PFSK-1 (cell line): Measurements from ENCODE around the gene EPHA4.

ENCODE experiments used
- FOXP2 ChIP-seq: optimal IDR thresholded peaks from 2 replicates; pipeline ENCODE3; 2011; ENCODE audit warnings: borderline replicate concordance, control low read depth, inconsistent platforms; ENCODE audit not compliant: insufficient read depth; ENCODE audit errors: extremely low read length, extremely low read depth
- POLR2AphosphoS5 ChIP-seq: IDR thresholded peaks from 2 replicates; pipeline ENCODE4 v1.6.1; 2012; ENCODE audit warnings: low read depth, mild to moderate bottlenecking, control low read depth, low read length, moderate library complexity
- SIN3A ChIP-seq: IDR thresholded peaks from 2 replicates; pipeline ENCODE4 v1.6.1; 2012; ENCODE audit warnings: mild to moderate bottlenecking, low read length, moderate library complexity, borderline replicate concordance; ENCODE audit not compliant: insufficient read depth
- TAF1 ChIP-seq: IDR thresholded peaks from 2 replicates; pipeline ENCODE4 v1.6.1; 2012; ENCODE audit warnings: low read length, control low read depth, borderline replicate concordance; ENCODE audit not compliant: insufficient read depth
- TF ChIP-seq, protein P1 (sequence below), 2 experiments: IDR thresholded peaks; 2 replicates each; pipeline versions ENCODE4 v1.6.1 to v1.8.0; 2011 to 2012; ENCODE audit warnings: low read depth in 2 of 2, low read length in 2 of 2, control low read depth in 1 of 2, inconsistent platforms in 1 of 2, mild to moderate bottlenecking in 1 of 2, moderate library complexity in 1 of 2; ENCODE audit not compliant: insufficient read depth in 1 of 2

Gene EPHA4

DNA sequence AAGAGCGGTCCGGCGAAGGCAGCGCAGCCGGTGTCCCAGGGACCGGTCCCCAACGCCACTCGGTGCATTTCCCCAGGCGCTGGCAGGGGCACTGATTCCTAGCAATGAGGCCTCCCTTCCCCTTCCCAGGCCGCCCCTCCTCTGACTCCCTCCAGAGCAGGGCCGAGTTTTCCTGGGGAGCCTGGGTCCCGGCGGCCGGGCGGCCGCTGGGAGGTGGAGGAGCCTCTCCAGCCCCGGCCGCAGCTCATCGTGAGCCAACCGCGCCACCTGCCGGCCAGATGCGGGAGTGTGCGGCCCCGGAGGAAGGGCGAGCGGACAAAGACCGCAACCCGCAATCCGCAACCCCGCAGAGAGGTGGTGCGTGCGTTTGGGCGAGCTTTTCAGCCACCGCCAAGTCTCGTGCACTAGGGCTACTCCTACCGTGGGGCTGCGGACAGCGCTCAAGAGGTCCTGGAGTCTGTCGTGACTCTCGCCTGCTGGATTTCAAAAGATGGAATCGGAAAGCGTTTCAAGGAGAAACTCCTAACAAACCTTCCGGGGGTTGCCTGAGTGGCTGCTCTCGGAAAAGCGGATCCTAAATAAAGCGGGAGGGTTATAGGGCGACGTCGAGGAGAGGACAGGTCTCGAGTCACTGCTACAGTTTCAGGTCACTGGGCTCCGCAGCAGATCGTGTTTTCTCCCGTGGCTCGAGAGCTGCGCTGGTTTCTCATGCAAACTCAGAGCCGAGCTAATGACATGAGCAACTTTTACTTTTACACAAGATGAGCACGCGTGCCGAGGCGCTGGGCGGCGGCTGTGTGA lies 1.5 kb upstream of the EPHA4 start:
- no peak for TF ChIP-seq POLR2AphosphoS5
- TF ChIP-seq, protein P1, sequence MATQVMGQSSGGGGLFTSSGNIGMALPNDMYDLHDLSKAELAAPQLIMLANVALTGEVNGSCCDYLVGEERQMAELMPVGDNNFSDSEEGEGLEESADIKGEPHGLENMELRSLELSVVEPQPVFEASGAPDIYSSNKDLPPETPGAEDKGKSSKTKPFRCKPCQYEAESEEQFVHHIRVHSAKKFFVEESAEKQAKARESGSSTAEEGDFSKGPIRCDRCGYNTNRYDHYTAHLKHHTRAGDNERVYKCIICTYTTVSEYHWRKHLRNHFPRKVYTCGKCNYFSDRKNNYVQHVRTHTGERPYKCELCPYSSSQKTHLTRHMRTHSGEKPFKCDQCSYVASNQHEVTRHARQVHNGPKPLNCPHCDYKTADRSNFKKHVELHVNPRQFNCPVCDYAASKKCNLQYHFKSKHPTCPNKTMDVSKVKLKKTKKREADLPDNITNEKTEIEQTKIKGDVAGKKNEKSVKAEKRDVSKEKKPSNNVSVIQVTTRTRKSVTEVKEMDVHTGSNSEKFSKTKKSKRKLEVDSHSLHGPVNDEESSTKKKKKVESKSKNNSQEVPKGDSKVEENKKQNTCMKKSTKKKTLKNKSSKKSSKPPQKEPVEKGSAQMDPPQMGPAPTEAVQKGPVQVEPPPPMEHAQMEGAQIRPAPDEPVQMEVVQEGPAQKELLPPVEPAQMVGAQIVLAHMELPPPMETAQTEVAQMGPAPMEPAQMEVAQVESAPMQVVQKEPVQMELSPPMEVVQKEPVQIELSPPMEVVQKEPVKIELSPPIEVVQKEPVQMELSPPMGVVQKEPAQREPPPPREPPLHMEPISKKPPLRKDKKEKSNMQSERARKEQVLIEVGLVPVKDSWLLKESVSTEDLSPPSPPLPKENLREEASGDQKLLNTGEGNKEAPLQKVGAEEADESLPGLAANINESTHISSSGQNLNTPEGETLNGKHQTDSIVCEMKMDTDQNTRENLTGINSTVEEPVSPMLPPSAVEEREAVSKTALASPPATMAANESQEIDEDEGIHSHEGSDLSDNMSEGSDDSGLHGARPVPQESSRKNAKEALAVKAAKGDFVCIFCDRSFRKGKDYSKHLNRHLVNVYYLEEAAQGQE (IDR thresholded peaks at IDR 0.05; ENCODE audit: insufficient read depth in 1 of 2, low read depth in 2 of 2, low read length in 2 of 2): no peak
- TF ChIP-seq FOXP2: peak; percentile 71
- TF ChIP-seq SIN3A: no peak
- no peak for TF ChIP-seq TAF1

DNA sequence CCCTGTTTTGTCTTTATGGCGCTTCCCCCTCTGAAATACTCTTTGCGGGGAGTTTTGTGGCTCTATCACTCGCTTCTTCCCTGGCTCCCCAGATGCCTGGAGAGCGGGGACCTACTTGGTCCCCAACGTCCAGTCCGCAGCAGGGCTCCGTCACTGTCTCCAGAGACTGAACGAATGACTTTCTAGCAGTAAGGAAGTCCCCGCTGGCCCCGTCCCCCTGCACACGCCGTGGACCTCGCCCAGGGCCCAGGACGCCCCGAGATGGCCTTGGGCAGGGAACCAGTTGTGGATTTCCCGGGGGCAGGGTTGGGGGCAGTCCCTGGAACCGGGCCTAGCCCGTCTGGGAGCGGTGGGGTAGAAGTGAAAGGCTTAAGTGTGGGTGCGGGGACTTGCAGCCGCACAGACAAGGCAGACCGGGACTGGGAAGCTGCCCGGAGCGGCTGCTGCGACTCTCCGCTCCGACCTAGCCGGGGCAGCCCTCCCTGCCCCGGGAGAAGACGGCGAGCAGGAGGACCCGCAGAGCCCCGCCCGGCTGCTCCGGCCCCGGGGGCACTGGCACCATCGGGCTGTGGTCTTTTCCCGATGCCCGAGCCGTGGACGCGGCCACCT lies 821 bp upstream of the EPHA4 start:
- TF ChIP-seq, protein P1 (IDR thresholded peaks at IDR 0.05; ENCODE audit: insufficient read depth in 1 of 2, low read depth in 2 of 2, low read length in 2 of 2): no peak
- no peak for TF ChIP-seq FOXP2

DNA sequence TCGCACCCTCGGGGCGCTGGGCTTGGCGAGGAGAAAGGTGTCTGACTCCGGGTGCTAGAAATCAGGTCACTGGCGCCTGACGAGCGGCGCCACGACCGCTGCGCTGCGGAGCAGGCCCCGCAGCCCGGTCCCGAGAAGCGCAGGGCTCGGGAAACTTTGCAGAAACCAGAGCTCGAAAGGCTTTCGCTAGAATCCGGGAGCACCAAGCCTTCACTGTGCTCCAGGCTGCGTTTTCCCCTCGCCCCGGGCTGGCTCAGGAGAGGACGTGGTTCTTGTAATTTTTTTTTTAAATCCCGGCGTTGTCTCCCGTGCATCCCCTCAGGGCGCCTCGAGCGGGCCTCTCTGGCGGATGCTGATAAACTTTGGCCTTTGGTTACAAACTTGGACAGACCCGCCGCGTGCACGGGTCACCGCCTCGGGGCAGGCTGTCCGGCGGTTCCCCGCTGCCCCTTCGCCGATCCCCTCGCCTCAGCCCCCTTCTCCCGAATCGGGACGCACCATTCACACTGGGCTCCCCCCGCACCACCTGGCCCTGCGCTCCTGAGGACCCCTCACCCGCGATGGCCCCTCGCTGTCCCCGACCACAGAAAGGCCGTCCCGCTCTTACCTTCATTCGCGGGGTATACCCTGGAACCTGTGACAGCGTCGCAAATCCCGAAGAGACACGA lies 419 bp downstream of the EPHA4 start:
- TF ChIP-seq, protein P1 (IDR thresholded peaks at IDR 0.05; ENCODE audit: insufficient read depth in 1 of 2, low read depth in 2 of 2, low read length in 2 of 2): no peak
- no peak for TF ChIP-seq SIN3A
- no peak for TF ChIP-seq POLR2AphosphoS5
- TF ChIP-seq FOXP2: no peak
- TF ChIP-seq TAF1: no peak

DNA sequence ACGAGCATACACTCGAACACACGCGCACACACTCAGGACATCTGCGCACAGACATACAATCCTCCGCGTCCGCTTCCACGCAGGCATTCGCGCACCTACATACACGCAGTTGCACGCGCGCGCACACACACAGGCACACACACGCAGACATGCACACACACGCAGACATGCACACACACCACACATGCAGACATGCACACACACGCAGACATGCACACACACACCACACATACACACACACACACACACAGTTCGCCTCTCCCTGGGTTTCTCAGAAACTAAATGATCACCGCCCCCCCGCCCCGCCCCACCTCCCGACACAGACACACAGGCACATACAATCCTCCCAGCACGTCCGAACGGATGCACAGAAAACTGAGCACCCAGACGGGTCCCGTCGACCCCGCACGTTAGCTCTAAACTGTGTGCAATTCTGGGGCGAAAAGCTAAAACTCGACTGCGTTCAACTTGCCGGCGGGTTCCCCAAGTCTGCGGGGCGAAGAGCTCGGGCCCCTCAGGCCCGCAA lies 1.0 kb downstream of the EPHA4 start:
- TF ChIP-seq TAF1: no peak
- no peak for TF ChIP-seq FOXP2
- no peak for TF ChIP-seq SIN3A
- no peak for TF ChIP-seq POLR2AphosphoS5
- TF ChIP-seq, protein P1 (IDR thresholded peaks at IDR 0.05; ENCODE audit: insufficient read depth in 1 of 2, low read depth in 2 of 2, low read length in 2 of 2): no peak
